ENCODE results near the gene NEURL4.
"Not testable (repeated sequence)": the region's sequence is repeated elsewhere in the genome, so short reads cannot be mapped to it uniquely, and the experiment has no call there.

The NEURL4 gene

GRCh38 chr17:7336240-7337175, 7.4 kb upstream of the NEURL4 start, which contains the start of gene ACAP1:
TSS of gene ACAP1 (plus strand) at chr17:7336529. CDS start at chr17:7336735, 206 bp downstream.
- TF ChIP-seq, protein P1, sequence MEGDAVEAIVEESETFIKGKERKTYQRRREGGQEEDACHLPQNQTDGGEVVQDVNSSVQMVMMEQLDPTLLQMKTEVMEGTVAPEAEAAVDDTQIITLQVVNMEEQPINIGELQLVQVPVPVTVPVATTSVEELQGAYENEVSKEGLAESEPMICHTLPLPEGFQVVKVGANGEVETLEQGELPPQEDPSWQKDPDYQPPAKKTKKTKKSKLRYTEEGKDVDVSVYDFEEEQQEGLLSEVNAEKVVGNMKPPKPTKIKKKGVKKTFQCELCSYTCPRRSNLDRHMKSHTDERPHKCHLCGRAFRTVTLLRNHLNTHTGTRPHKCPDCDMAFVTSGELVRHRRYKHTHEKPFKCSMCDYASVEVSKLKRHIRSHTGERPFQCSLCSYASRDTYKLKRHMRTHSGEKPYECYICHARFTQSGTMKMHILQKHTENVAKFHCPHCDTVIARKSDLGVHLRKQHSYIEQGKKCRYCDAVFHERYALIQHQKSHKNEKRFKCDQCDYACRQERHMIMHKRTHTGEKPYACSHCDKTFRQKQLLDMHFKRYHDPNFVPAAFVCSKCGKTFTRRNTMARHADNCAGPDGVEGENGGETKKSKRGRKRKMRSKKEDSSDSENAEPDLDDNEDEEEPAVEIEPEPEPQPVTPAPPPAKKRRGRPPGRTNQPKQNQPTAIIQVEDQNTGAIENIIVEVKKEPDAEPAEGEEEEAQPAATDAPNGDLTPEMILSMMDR (IDR thresholded peaks at IDR 0.05; ENCODE audit: control insufficient read depth, insufficient read depth, low read depth, low read length, missing control alignments), result no peak
- no peak within 1 kb of the TSS for H3K4me3 ChIP-seq (ENCODE audit: control insufficient read depth, low read depth, low read length)
- DNase-seq (ENCODE audit: low read depth), result no peak

DNA sequence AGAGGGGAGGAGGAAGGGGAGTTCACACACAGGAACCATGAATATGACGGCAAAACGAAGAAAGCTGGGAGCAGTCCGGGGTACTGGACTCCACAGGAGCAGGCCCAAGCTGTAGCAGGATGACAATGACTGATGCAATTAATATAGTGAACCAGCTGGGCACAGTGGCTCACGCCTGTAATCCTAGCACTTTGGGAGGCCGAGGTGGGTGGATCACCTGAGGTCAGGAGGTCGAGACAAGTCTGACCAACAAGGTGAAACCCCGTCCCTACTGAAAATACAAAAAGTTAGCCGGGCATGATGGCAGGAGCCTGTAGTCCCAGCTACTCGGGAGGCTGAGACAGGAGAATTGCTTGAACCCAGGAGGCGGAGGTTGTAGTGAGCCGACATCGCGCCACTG, 6.6 kb upstream of the NEURL4 start:
- not testable (repeated sequence) for H3K4me3 ChIP-seq (ENCODE audit: control insufficient read depth, low read depth, low read length)

GRCh38 chr17:7334938-7335538, 5.9 kb upstream of the NEURL4 start:
- TF ChIP-seq, protein P1 (IDR thresholded peaks at IDR 0.05; ENCODE audit: control insufficient read depth, insufficient read depth, low read depth, low read length, missing control alignments), result no peak
- DNase-seq (ENCODE audit: low read depth), result no peak
- no peak overlapping the region for H3K4me3 ChIP-seq (ENCODE audit: control insufficient read depth, low read depth, low read length)

More for the DNA sequence above, 6.6 kb upstream of the NEURL4 start:
- DNase-seq (ENCODE audit: low read depth), result not testable (repeated sequence)

DNA sequence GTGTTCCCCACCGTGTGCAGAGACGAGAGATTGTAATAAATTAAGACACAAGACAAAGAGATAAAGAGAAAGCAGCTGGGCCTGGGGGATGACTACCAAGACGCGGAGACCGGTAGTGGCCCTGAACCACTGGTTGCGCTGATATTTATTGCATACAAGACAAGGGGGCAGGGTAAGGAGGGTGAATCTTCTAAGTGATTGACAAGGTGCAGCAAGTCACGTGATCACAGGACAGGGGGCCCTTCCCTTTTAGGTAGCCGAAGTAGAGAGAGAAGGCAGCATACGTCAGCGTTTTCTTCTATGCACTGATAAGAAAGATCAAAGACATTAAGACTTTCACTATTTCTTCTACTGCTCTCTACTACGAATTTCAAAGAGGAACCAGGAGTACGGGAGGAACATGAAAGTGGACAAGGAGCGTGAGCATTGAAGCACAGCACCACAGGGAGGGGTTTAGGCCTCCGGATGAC, 3.5 kb upstream of the NEURL4 start:
- H3K4me3 ChIP-seq (ENCODE audit: control insufficient read depth, low read depth, low read length), result not testable (repeated sequence)

DNA sequence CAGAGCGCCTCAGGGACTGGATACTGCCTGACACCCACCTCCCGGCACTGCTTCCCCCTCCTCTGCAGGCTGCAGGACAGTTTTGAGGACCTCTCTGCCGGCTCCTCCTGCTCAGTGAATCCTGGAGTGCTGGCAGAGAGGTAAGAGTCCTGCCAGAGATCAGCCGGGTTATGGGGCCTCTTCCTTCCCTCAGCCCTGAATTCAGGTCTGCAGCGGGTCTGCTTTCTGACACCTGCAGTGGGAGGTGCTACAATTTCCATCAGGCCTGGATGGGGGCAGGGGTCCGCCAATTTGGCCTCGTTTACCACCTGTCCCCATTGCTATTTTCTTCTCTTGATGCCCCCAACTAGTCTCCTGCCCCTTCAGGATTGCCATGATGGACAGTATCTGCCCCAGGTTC, 3.0 kb upstream of the NEURL4 start:
- no peak overlapping the region for H3K4me3 ChIP-seq (ENCODE audit: control insufficient read depth, low read depth, low read length)
- TF ChIP-seq, protein P1 (IDR thresholded peaks at IDR 0.05; ENCODE audit: control insufficient read depth, insufficient read depth, low read depth, low read length, missing control alignments), result no peak
- DNase-seq (ENCODE audit: low read depth), result no peak

More for the DNA sequence above, 3.5 kb upstream of the NEURL4 start:
- not testable (repeated sequence) for DNase-seq (ENCODE audit: low read depth)

DNA sequence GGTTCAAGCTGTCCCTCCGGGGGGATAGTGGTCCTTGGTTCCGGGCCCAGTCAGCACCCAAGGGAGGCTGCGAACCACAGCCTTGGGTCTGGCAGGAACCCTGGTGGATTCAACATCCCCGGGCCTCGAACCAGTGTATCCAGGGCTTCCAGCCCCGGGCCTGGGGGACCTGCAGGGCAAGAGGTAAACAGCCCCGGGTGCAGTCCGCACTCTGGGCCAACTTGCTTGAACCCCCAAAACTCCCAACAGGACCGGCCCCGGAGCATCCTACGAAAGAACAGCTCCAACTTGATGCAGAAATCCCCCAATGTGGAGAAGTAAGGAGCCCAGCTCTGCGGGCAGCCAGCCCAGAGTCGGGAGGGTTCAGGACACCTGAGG, 1.5 kb upstream of the NEURL4 start:
- no peak for DNase-seq (ENCODE audit: low read depth)
- TF ChIP-seq, protein P1 (IDR thresholded peaks at IDR 0.05; ENCODE audit: control insufficient read depth, insufficient read depth, low read depth, low read length, missing control alignments), result no peak
- H3K4me3 ChIP-seq (ENCODE audit: control insufficient read depth, low read depth, low read length), result peak overlapping the region; percentile 88

- DNase-seq (ENCODE audit: low read depth), result no peak
- TF ChIP-seq, protein P1 (IDR thresholded peaks at IDR 0.05; ENCODE audit: control insufficient read depth, insufficient read depth, low read depth, low read length, missing control alignments), result no peak
- H3K4me3 ChIP-seq (ENCODE audit: control insufficient read depth, low read depth, low read length), result peak overlapping the region; percentile 88
These were observed 982 bp upstream of the NEURL4 start for GRCh38 chr17:7329997-7330637.

All from AG09309 (cell line).